ENCODE measurements around the gene MAB21L1. TPM values are rescaled to one million over a fixed set of nuclear protein-coding genes. Genes with fewer than 3 reads are reported as not detected.

The MAB21L1 gene
- total and polyA plus RNA-seq, 2 of the 8 experiments (the other 6 are each of a cell fraction or from before 2014, with no cell fraction given), result not detected

- H3K4me1 ChIP-seq (replicated peaks in 1 of 4; ENCODE audit: control insufficient read depth in 3 of 4, insufficient read depth in 4 of 4, low read length in 3 of 4), result peaks cover 4 to 15% (median 9%) of the 10 kb centered on the region in 4 experiments
- no peak overlapping the region for H3K23ac ChIP-seq (ENCODE audit: insufficient read length)
- no peak overlapping the region for H2BK12ac ChIP-seq (ENCODE audit: low read depth, low read length)
- H3K23me2 ChIP-seq (ENCODE audit: low read depth, low read length), result peaks cover 9% of the 10 kb centered on the region
- H3K79me1 ChIP-seq (ENCODE audit: low read depth, low read length), result no peaks in the 10 kb centered on the region
- TF ChIP-seq BCL11A (IDR thresholded peaks at IDR 0.05; ENCODE audit: low read depth in 2 of 2, low read length in 2 of 2) (no peak), SIN3A (conservative IDR thresholded peaks at IDR 0.05 in 1 of 2, IDR thresholded peaks at IDR 0.05 in 1 of 2; ENCODE audit: low read depth in 1 of 2, low read length in 2 of 2) (no peak), CEBPB (IDR thresholded peaks at IDR 0.05; ENCODE audit: low read depth, low read length) (no peak), CBX5 (IDR thresholded peaks at IDR 0.05; ENCODE audit: low read depth, low read length) (no peak), SP4 (IDR thresholded peaks at IDR 0.05; ENCODE audit: low read length) (no peak), HDAC2 (IDR thresholded peaks at IDR 0.05; ENCODE audit: borderline replicate concordance in 1 of 2, low read depth in 2 of 2, low read length in 2 of 2) (no peak), CREB1 (IDR thresholded peaks at IDR 0.05) (no peak), CHD1 (IDR thresholded peaks at IDR 0.05; ENCODE audit: low read depth, low read length) (no peak), SRF (IDR thresholded peaks at IDR 0.05; ENCODE audit: low read depth, low read length) (no peak), SIX5 (IDR thresholded peaks at IDR 0.05; ENCODE audit: low read depth, low read length) (no peak), CHD2 (IDR thresholded peaks at IDR 0.05; ENCODE audit: low read length) (no peak)
- TF ChIP-seq, protein P1, sequence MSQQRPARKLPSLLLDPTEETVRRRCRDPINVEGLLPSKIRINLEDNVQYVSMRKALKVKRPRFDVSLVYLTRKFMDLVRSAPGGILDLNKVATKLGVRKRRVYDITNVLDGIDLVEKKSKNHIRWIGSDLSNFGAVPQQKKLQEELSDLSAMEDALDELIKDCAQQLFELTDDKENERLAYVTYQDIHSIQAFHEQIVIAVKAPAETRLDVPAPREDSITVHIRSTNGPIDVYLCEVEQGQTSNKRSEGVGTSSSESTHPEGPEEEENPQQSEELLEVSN (IDR thresholded peaks at IDR 0.05), result no peak
- no peaks in the 10 kb centered on the region for H3K79me2 ChIP-seq (ENCODE audit: control insufficient read depth in 1 of 2, insufficient read depth in 2 of 2, low read length in 2 of 2)
- H2BK5ac ChIP-seq (ENCODE audit: low read depth, low read length), result no peak overlapping the region
- H2BK120ac ChIP-seq (replicated peaks; ENCODE audit: low read depth, low read length), result no peak overlapping the region
- no peak overlapping the region for H2AFZ ChIP-seq (ENCODE audit: low read length)
- no peak overlapping the region for H4K91ac ChIP-seq (replicated peaks; ENCODE audit: insufficient read length, low read length)
- ChIA-PET POLR2A (ENCODE audit: partially characterized antibody) (no interaction called here), CTCF (ENCODE audit: partially characterized antibody) (no interaction called here)
- H3K18ac ChIP-seq (ENCODE audit: extremely low read depth, low read length), result no peak overlapping the region
- H3K36me3 ChIP-seq (ENCODE audit: control insufficient read depth in 2 of 4, insufficient read depth in 4 of 4, low read length in 3 of 4), result no peaks in the 10 kb centered on the region
- H4K8ac ChIP-seq (ENCODE audit: extremely low read depth, insufficient read depth, low read length), result no peak overlapping the region
- peaks cover 19 to 42% (median 33%) of the 10 kb centered on the region in 4 experiments for H3K27me3 ChIP-seq (replicated peaks in 1 of 4; ENCODE audit: control insufficient read depth in 3 of 4, extremely low read depth in 1 of 4, insufficient read depth in 3 of 4, low read length in 3 of 4)
- H4K5ac ChIP-seq (ENCODE audit: insufficient read length, low read depth, low read length), result no peak overlapping the region
- no peak for FAIRE-seq
- H3K4ac ChIP-seq (replicated peaks; ENCODE audit: insufficient read length, low read depth, low read length), result no peak overlapping the region
- no peaks in the 10 kb centered on the region for H3K9me3 ChIP-seq (ENCODE audit: insufficient read depth in 2 of 2, low read depth in 1 of 2, low read length in 1 of 2)
- no peak overlapping the region for H2AK5ac ChIP-seq (ENCODE audit: low read depth, low read length)
- no peak overlapping the region for H2BK15ac ChIP-seq (ENCODE audit: low read length)
- H3K9ac ChIP-seq (replicated peaks in 1 of 4; ENCODE audit: extremely low read depth in 1 of 4, low read depth in 3 of 4, low read length in 3 of 4), result no peak overlapping the region
- H3K56ac ChIP-seq (replicated peaks; ENCODE audit: insufficient read length, low read depth, low read length), result no peak overlapping the region
- peaks cover 11 to 12% of the 10 kb centered on the region in 2 experiments for H4K20me1 ChIP-seq (replicated peaks in 1 of 2; ENCODE audit: control insufficient read depth in 1 of 2, insufficient read depth in 2 of 2, low read length in 2 of 2)
- H3K4me3 ChIP-seq (ENCODE audit: extremely low read depth in 1 of 4, insufficient read depth in 2 of 4, low read depth in 3 of 4, low read length in 4 of 4), result peak overlapping the region in 2 of 4 experiments; percentile 60 to 78; a peak in 3 of 8 replicates
- peak overlapping the region; percentile 83 to 94 for H3K4me2 ChIP-seq (ENCODE audit: insufficient read depth in 1 of 2, low read depth in 2 of 2, low read length in 2 of 2)
- H2BK20ac ChIP-seq (ENCODE audit: low read length), result no peak overlapping the region
- H3K27ac ChIP-seq (ENCODE audit: low read depth, low read length), result no peak overlapping the region
- no peak for DNase-seq (ENCODE audit: low read depth in 1 of 2, low spot score in 2 of 2)
- 50% methylated on average over 10 of the region's 10 CpGs; no CpG with 5 or more reads in 1 of the 2 experiments for WGBS, 2 experiments (ENCODE audit: extremely low coverage in 1 of 2, insufficient coverage in 1 of 2, insufficient read length in 1 of 2, insufficient replicate concordance in 2 of 2, low coverage in 1 of 2, low lambda C conversion rate in 2 of 2, missing lambda C conversion rate in 1 of 2)
- H3K14ac ChIP-seq (ENCODE audit: insufficient read length), result no peak overlapping the region
Measured at GRCh38 chr13:35469806-35470525, 6.5 kb downstream of the MAB21L1 start.

Measured in H1 (cell line).